ENCODE measurements around the gene TTLL3.

GRCh38 chr3:9815986-9816385 lies 5.9 kb downstream of the TTLL3 start:
- TF ChIP-seq USF2 (IDR thresholded peaks at IDR 0.05; ENCODE audit: low read length), result no peak
- TF ChIP-seq ZNF274 (IDR thresholded peaks at IDR 0.05; ENCODE audit: borderline replicate concordance, extremely low read depth, low read length), result no peak
- TF ChIP-seq CTCF (IDR thresholded peaks at IDR 0.05; ENCODE audit: control extremely low read depth in 1 of 3, insufficient read depth in 1 of 3, low read depth in 1 of 3, low read length in 3 of 3), result no peak
- no peak for TF ChIP-seq RAD21 (IDR thresholded peaks at IDR 0.05 in 1 of 2, conservative IDR thresholded peaks at IDR 0.05 in 1 of 2; ENCODE audit: low read depth in 2 of 2, low read length in 2 of 2)
- no peak for TF ChIP-seq CHD7 (IDR thresholded peaks at IDR 0.05; ENCODE audit: insufficient replicate concordance, low read length)
- TF ChIP-seq POLR2A (IDR thresholded peaks at IDR 0.05; ENCODE audit: control extremely low read depth in 1 of 2, low read depth in 2 of 2, low read length in 2 of 2), result no peak
- no peak for TF ChIP-seq BACH1 (IDR thresholded peaks at IDR 0.05; ENCODE audit: low read length)
- no peak for TF ChIP-seq MAFK (IDR thresholded peaks at IDR 0.05; ENCODE audit: low read depth, low read length)
- no peak for TF ChIP-seq EZH2 (IDR thresholded peaks at IDR 0.05; ENCODE audit: low read depth, low read length, severe bottlenecking)
- TF ChIP-seq SIRT6 (IDR thresholded peaks at IDR 0.05; ENCODE audit: low read length), result no peak
- TF ChIP-seq RBBP5 (IDR thresholded peaks at IDR 0.05; ENCODE audit: borderline replicate concordance, low read depth, low read length), result no peak
- TF ChIP-seq CHD2 (IDR thresholded peaks at IDR 0.05; ENCODE audit: low read length), result no peak

All from H1 (cell line).